ENCODE measurements around the gene BBS4.

Gene BBS4

DNA sequence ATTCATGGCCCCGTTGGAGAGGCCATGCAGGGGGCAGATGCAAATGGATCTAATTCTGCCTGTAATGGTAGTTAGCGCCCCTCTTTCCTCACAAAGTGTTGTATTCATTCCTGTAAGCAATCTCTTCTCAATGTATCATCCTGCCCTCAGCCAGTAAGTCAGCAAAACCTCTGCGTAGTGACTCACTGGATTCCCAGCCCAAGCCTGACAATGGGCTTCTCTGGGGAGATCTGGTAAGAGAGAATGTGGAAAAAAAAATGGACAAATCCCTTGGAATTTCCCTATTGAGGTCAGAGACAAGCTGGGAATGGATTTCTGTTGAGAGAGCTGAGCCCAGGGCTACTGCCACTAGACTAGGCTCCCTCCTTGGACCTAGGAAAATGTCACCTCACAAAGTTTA lies 72.2 kb downstream of the BBS4 start:
- Histone ChIP-seq H3K27ac (no peak overlapping the region), H3K4me3 (no peak overlapping the region)
- DNase-seq (ENCODE audit: low spot score), result no peak
- TF ChIP-seq, protein P1, sequence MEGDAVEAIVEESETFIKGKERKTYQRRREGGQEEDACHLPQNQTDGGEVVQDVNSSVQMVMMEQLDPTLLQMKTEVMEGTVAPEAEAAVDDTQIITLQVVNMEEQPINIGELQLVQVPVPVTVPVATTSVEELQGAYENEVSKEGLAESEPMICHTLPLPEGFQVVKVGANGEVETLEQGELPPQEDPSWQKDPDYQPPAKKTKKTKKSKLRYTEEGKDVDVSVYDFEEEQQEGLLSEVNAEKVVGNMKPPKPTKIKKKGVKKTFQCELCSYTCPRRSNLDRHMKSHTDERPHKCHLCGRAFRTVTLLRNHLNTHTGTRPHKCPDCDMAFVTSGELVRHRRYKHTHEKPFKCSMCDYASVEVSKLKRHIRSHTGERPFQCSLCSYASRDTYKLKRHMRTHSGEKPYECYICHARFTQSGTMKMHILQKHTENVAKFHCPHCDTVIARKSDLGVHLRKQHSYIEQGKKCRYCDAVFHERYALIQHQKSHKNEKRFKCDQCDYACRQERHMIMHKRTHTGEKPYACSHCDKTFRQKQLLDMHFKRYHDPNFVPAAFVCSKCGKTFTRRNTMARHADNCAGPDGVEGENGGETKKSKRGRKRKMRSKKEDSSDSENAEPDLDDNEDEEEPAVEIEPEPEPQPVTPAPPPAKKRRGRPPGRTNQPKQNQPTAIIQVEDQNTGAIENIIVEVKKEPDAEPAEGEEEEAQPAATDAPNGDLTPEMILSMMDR (IDR thresholded peaks at IDR 0.05), result no peak

DNA sequence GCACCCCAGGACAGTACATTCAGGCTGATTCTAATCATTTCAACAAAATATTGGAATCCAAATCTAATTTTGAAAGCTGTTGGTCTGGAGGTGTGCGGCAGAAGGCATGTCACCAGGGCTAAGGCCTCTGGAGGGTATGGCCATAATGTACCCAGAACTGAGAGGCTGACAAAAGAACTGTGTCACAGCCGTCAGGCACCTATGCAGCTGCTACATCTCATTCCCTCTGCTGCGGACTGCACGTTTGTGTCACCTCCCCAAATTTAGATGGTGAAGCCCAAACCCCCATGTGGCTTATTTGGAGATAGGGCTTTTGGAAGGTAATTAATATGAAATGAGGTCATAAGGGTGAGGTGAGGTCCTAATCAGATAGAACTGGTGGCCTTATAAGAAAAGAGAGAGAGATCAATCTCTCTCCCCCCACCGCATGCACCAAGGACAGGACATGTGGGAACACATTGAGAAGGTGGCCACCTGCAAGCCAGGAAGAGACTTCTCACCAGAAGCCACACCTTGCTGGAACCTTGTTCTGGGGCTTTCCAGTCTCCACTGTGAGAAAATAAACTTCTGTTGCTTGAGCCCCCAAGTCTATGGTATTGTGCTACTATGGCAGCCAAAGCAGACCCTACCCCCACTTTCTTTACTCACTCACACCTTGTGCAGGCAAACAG lies 74.7 kb downstream of the BBS4 start:
- TF ChIP-seq, protein P1 (IDR thresholded peaks at IDR 0.05), result no peak
- Histone ChIP-seq H3K27ac (no peak overlapping the region), H3K4me3 (no peak overlapping the region)
- DNase-seq (ENCODE audit: low spot score), result no peak

DNA sequence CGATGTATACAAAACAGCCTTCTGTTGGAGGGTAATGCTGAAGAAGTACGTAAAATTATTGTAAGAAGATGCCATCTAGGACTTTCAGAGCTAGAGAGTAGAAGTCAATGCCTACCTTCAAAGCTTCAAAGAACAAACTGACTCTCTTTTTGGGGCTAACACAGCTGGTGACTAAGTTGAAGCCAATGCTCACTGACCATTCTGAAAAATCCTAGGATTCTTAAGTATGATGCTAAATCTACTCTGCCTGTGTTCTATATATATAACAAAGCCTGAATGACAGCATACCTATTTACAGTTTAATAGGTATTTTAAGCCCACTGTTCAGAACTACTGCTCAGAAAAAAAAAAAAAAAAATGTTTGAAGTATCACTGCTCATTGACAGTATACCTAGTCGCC lies 78.6 kb downstream of the BBS4 start:
- DNase-seq (ENCODE audit: low spot score), result no peak
- TF ChIP-seq, protein P1 (IDR thresholded peaks at IDR 0.05), result no peak
- no peak overlapping the region for H3K27ac ChIP-seq
- H3K4me3 ChIP-seq, result no peak overlapping the region

DNA sequence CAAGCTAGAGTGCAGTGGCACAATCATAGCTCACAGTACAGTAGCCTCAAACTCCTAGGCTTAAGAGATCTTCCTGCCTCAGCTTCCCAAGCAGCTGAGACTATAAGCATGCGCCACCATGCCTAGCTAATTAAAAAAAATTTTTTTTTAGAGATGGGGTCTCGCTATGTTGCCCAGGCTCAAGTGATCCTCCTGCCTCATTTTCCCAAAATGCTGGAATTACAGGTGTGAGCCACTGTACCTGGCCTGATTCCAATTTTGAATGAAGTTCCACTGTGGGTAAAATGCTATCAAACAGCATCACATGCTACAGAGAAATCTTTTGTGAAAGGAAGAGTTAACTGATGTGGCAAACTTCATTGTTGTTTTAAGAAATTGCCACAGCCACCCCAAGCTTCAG lies 80.0 kb downstream of the BBS4 start:
- TF ChIP-seq, protein P1 (IDR thresholded peaks at IDR 0.05), result no peak
- H3K27ac ChIP-seq, result no peak overlapping the region
- DNase-seq (ENCODE audit: low spot score), result no peak
- H3K4me3 ChIP-seq, result no peak overlapping the region

DNA sequence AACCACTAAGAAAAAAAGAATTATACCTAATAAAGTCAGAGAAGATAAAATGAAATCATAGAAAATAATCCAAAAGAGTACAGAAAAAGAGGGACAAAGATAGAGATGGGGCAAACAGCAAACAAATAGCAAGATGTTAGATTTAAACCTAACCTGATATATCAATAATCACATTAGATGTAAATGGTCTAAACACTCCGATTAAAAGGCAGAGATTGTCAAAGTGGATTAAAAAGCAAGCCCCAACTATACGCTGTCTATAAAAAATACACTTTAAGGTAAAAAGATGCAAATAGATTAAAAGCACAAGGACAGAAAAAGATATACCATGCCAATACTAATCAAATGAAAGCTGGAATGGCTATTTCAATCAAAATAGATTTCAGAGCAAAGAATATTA lies 80.8 kb downstream of the BBS4 start:
- Histone ChIP-seq H3K27ac (no peak overlapping the region), H3K4me3 (no peak overlapping the region)
- TF ChIP-seq, protein P1 (IDR thresholded peaks at IDR 0.05), result no peak
- no peak for DNase-seq (ENCODE audit: low spot score)

DNA sequence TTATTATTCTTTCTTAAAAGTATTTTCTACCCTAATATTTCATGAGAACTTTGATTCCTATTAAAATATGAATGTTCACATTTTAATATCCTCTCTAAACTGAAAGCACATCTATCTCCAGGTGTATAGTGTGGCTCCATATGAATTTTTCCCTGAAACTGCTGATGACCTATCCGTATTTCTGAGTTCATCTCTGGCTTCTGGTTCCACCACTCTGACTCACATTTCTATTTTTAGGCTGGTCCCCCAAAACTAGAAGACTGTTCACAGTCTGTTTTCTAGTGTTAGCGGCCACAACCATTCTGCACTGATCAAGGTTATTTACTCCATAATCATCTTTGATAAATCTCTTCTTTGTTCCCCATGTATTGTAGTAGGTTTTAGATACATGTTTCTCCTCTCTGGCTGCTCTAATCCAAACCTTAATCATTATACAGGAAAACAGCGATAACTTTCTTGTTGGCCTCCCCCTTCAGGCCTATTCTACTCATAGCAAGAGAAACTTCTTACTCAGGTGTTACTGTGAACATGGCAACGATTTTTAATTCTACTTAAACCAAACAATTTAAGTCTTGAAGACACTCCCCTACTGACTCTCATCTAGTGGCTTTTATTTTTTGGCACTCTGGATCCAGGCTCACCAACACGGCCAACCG lies 84.8 kb downstream of the BBS4 start:
- H3K27ac ChIP-seq, result no peak overlapping the region
- no peak overlapping the region for H3K4me3 ChIP-seq
- TF ChIP-seq, protein P1 (IDR thresholded peaks at IDR 0.05), result no peak
- DNase-seq (ENCODE audit: low spot score), result no peak

DNA sequence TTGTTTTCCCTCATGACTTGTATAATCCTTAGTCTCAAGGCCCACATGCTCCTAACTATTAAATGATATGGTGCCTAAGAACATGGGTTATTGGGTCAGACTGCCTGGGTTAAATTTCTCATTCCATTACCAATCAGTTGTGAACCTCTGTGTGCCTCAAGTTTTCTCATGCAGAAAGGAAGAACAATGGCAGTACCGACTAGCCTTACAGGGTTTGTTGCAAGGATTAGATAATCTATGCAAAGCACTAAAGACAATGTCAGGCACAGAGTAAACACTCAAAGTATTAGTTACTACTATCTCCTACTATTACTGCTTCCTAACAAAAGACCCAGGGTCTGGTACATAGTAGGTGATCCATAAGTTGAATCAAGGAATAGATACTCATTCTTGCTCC lies 85.3 kb downstream of the BBS4 start:
- H3K27ac ChIP-seq, result no peak overlapping the region
- TF ChIP-seq, protein P1 (IDR thresholded peaks at IDR 0.05), result no peak
- H3K4me3 ChIP-seq, result no peak overlapping the region
- no peak for DNase-seq (ENCODE audit: low spot score)
